SK-N-SH treated with all-trans-retinoic acid at 6 μM for 48 hours (cell line): ENCODE data around the gene OR4E2.

Source experiments
- ATAC-seq: fragments of 200-7000 bp; cut with Tn5 transposase; 3 replicates; pipeline ENCODE4 v1.9.1; 2020; ENCODE audit warnings: mild to moderate bottlenecking, moderate library complexity
- ARNTL ChIP-seq: fragments of 450-650 bp; formaldehyde crosslinking; IDR thresholded peaks from 2 replicates; pipeline ENCODE4 v1.5.0; 2020; ENCODE audit warnings: low read depth, mild to moderate bottlenecking, moderate library complexity, borderline replicate concordance
- BACH2 ChIP-seq: fragments of 250-450 bp; sonication (Bioruptor Pico); IDR thresholded peaks from 2 replicates; pipeline ENCODE4 v1.9.0; 2021; ENCODE audit warnings: mild to moderate bottlenecking, borderline replicate concordance
- CSDC2 ChIP-seq: fragments of 250-450 bp; sonication (Bioruptor Pico); IDR thresholded peaks from 2 replicates; pipeline ENCODE4 v1.5.0; 2020; ENCODE audit warnings: mild to moderate bottlenecking, moderate library complexity
- ESRRG ChIP-seq: fragments of 250-450 bp; sonication (Bioruptor Pico); IDR thresholded peaks from 2 replicates; pipeline ENCODE4 v1.6.1; 2021; ENCODE audit warnings: mild to moderate bottlenecking
- GLIS3 ChIP-seq: fragments of 250-450 bp; sonication (Bioruptor Pico); IDR thresholded peaks from 2 replicates; pipeline ENCODE4 v1.5.0; 2020; ENCODE audit warnings: mild to moderate bottlenecking, moderate library complexity
- ISL1 ChIP-seq: fragments of 250-450 bp; sonication (Bioruptor Pico); IDR thresholded peaks from 2 replicates; pipeline ENCODE4 v2.1.2; 2022; ENCODE audit warnings: mild to moderate bottlenecking, moderate library complexity
- OSR1 ChIP-seq: fragments of 250-450 bp; sonication (Bioruptor Pico); IDR thresholded peaks from 2 replicates; pipeline ENCODE4 v1.8.0; 2022; ENCODE audit warnings: moderate library complexity, mild to moderate bottlenecking, inconsistent platforms
- PPARA ChIP-seq: fragments of 250-450 bp; sonication (Bioruptor Pico); IDR thresholded peaks from 2 replicates; pipeline ENCODE4 v1.5.0; 2020; ENCODE audit warnings: mild to moderate bottlenecking, borderline replicate concordance
- RARB ChIP-seq: fragments of 250-450 bp; sonication (Bioruptor Pico); IDR thresholded peaks from 2 replicates; pipeline ENCODE4 v1.8.0; 2021; ENCODE audit warnings: mild to moderate bottlenecking, moderate library complexity
- SNAI2 ChIP-seq: fragments of 250-450 bp; sonication (Bioruptor Pico); IDR thresholded peaks from 2 replicates; pipeline ENCODE4 v1.5.0; 2020; ENCODE audit warnings: mild to moderate bottlenecking, moderate library complexity
- TOX ChIP-seq: fragments of 250-450 bp; sonication (Bioruptor Pico); IDR thresholded peaks from 2 replicates; pipeline ENCODE4 v1.8.0; 2021; ENCODE audit warnings: mild to moderate bottlenecking, moderate library complexity, borderline replicate concordance
- ZFP3 ChIP-seq: fragments of 250-450 bp; sonication (Bioruptor Pico); IDR thresholded peaks from 2 replicates; pipeline ENCODE4 v1.5.0; 2020; ENCODE audit warnings: mild to moderate bottlenecking, moderate library complexity
- ZFP30 ChIP-seq: fragments of 450-650 bp; formaldehyde crosslinking; IDR thresholded peaks from 2 replicates; pipeline ENCODE4 v1.5.0; 2022; ENCODE audit warnings: mild to moderate bottlenecking, moderate library complexity
- ZNF70 ChIP-seq: fragments of 450-650 bp; formaldehyde crosslinking; IDR thresholded peaks from 2 replicates; pipeline ENCODE4 v1.5.0; 2020; ENCODE audit warnings: mild to moderate bottlenecking, moderate library complexity
- ZNF8 ChIP-seq: fragments of 450-650 bp; formaldehyde crosslinking; IDR thresholded peaks from 2 replicates; pipeline ENCODE4 v1.5.0; 2020; ENCODE audit warnings: mild to moderate bottlenecking, moderate library complexity
- TF ChIP-seq, protein P1 (sequence below): fragments of 250-450 bp; sonication (Bioruptor Pico); IDR thresholded peaks from 2 replicates; pipeline ENCODE4 v1.8.0; 2021; ENCODE audit warnings: low read depth, mild to moderate bottlenecking, moderate library complexity, borderline replicate concordance
- TF ChIP-seq, protein P2 (sequence below): fragments of 250-450 bp; sonication (Bioruptor Pico); IDR thresholded peaks from 2 replicates; pipeline ENCODE4 v1.8.0; 2020; ENCODE audit warnings: mild to moderate bottlenecking, moderate library complexity, borderline replicate concordance
- TF ChIP-seq, protein P3 (sequence below): fragments of 250-450 bp; sonication (Bioruptor Pico); IDR thresholded peaks from 2 replicates; pipeline ENCODE4 v1.5.0; 2020; ENCODE audit warnings: mild to moderate bottlenecking, moderate library complexity
- TF ChIP-seq, protein P4 (sequence below): fragments of 250-450 bp; sonication (Bioruptor Pico); IDR thresholded peaks from 2 replicates; pipeline ENCODE4 v1.5.1; 2021; ENCODE audit warnings: mild to moderate bottlenecking, moderate library complexity

The OR4E2 gene

GRCh38 chr14:21647380-21647779 is 6.3 kb upstream of the OR4E2 start:
- TF ChIP-seq ZFP3 (CRISPR knock-in tag) = no peak

GRCh38 chr14:21652209-21652808 is 1.3 kb upstream of the OR4E2 start:
- TF ChIP-seq BACH2 (CRISPR knock-in tag) (no peak), CSDC2 (CRISPR knock-in tag) (no peak), ESRRG (CRISPR knock-in tag) (no peak), TOX (CRISPR knock-in tag) (no peak), ZFP30 (CRISPR knock-in tag) (no peak), GLIS3 (no peak)
- ATAC-seq = no peak

More at GRCh38 chr14:21647380-21647779, 6.3 kb upstream of the OR4E2 start:
- no peak for ATAC-seq

GRCh38 chr14:21654215-21654614 is 580 bp downstream of the OR4E2 start:
- no peak for ATAC-seq
- TF ChIP-seq, protein P1, sequence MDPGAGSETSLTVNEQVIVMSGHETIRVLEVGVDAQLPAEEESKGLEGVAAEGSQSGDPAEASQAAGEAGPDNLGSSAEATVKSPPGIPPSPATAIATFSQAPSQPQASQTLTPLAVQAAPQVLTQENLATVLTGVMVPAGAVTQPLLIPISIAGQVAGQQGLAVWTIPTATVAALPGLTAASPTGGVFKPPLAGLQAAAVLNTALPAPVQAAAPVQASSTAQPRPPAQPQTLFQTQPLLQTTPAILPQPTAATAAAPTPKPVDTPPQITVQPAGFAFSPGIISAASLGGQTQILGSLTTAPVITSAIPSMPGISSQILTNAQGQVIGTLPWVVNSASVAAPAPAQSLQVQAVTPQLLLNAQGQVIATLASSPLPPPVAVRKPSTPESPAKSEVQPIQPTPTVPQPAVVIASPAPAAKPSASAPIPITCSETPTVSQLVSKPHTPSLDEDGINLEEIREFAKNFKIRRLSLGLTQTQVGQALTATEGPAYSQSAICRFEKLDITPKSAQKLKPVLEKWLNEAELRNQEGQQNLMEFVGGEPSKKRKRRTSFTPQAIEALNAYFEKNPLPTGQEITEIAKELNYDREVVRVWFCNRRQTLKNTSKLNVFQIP (CRISPR knock-in tag) = no peak
- TF ChIP-seq SNAI2 (CRISPR knock-in tag) (no peak), OSR1 (CRISPR knock-in tag) (no peak), PPARA (no peak), GLIS3 (no peak), ZFP3 (CRISPR knock-in tag) (no peak), ZFP30 (CRISPR knock-in tag) (no peak), CSDC2 (CRISPR knock-in tag) (no peak), ESRRG (CRISPR knock-in tag) (no peak), BACH2 (CRISPR knock-in tag) (no peak), RARB (CRISPR knock-in tag) (no peak), ARNTL (CRISPR knock-in tag) (no peak), ZNF8 (CRISPR knock-in tag) (no peak), ZNF70 (CRISPR knock-in tag) (no peak)
- TF ChIP-seq, protein P2, sequence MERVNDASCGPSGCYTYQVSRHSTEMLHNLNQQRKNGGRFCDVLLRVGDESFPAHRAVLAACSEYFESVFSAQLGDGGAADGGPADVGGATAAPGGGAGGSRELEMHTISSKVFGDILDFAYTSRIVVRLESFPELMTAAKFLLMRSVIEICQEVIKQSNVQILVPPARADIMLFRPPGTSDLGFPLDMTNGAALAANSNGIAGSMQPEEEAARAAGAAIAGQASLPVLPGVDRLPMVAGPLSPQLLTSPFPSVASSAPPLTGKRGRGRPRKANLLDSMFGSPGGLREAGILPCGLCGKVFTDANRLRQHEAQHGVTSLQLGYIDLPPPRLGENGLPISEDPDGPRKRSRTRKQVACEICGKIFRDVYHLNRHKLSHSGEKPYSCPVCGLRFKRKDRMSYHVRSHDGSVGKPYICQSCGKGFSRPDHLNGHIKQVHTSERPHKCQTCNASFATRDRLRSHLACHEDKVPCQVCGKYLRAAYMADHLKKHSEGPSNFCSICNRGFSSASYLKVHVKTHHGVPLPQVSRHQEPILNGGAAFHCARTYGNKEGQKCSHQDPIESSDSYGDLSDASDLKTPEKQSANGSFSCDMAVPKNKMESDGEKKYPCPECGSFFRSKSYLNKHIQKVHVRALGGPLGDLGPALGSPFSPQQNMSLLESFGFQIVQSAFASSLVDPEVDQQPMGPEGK = no peak
- TF ChIP-seq, protein P3, sequence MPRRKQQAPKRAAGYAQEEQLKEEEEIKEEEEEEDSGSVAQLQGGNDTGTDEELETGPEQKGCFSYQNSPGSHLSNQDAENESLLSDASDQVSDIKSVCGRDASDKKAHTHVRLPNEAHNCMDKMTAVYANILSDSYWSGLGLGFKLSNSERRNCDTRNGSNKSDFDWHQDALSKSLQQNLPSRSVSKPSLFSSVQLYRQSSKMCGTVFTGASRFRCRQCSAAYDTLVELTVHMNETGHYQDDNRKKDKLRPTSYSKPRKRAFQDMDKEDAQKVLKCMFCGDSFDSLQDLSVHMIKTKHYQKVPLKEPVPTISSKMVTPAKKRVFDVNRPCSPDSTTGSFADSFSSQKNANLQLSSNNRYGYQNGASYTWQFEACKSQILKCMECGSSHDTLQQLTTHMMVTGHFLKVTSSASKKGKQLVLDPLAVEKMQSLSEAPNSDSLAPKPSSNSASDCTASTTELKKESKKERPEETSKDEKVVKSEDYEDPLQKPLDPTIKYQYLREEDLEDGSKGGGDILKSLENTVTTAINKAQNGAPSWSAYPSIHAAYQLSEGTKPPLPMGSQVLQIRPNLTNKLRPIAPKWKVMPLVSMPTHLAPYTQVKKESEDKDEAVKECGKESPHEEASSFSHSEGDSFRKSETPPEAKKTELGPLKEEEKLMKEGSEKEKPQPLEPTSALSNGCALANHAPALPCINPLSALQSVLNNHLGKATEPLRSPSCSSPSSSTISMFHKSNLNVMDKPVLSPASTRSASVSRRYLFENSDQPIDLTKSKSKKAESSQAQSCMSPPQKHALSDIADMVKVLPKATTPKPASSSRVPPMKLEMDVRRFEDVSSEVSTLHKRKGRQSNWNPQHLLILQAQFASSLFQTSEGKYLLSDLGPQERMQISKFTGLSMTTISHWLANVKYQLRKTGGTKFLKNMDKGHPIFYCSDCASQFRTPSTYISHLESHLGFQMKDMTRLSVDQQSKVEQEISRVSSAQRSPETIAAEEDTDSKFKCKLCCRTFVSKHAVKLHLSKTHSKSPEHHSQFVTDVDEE (CRISPR knock-in tag) = no peak

- TF ChIP-seq SNAI2 (CRISPR knock-in tag) = no peak
- TF ChIP-seq, protein P1 (CRISPR knock-in tag) = no peak
- no peak for TF ChIP-seq ESRRG (CRISPR knock-in tag)
- no peak for TF ChIP-seq ZNF8 (CRISPR knock-in tag)
- TF ChIP-seq, protein P2 = no peak
- TF ChIP-seq ZNF70 (CRISPR knock-in tag) = no peak
- no peak for TF ChIP-seq RARB (CRISPR knock-in tag)
- TF ChIP-seq OSR1 (CRISPR knock-in tag) = no peak
- TF ChIP-seq ISL1 (CRISPR knock-in tag) = no peak
- no peak for TF ChIP-seq ZFP3 (CRISPR knock-in tag)
- no peak for TF ChIP-seq ARNTL (CRISPR knock-in tag)
- no peak for TF ChIP-seq BACH2 (CRISPR knock-in tag)
- TF ChIP-seq, protein P4, sequence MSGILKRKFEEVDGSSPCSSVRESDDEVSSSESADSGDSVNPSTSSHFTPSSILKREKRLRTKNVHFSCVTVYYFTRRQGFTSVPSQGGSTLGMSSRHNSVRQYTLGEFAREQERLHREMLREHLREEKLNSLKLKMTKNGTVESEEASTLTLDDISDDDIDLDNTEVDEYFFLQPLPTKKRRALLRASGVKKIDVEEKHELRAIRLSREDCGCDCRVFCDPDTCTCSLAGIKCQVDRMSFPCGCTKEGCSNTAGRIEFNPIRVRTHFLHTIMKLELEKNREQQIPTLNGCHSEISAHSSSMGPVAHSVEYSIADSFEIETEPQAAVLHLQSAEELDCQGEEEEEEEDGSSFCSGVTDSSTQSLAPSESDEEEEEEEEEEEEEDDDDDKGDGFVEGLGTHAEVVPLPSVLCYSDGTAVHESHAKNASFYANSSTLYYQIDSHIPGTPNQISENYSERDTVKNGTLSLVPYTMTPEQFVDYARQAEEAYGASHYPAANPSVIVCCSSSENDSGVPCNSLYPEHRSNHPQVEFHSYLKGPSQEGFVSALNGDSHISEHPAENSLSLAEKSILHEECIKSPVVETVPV (CRISPR knock-in tag) = no peak
- ATAC-seq = no peak
Measured at GRCh38 chr14:21656980-21657379, 3.3 kb downstream of the OR4E2 start.
